NCI-H345 (cell line): ENCODE data around the gene TM9SF3.
A peak's percentile ranks its signal among the peaks of the same experiment; 100 is the strongest.

Experiments used
- DNase-seq: peaks from one replicate; lab custom pipeline; 2025; lab: John Stamatoyannopoulos, UW

Gene TM9SF3

DNA sequence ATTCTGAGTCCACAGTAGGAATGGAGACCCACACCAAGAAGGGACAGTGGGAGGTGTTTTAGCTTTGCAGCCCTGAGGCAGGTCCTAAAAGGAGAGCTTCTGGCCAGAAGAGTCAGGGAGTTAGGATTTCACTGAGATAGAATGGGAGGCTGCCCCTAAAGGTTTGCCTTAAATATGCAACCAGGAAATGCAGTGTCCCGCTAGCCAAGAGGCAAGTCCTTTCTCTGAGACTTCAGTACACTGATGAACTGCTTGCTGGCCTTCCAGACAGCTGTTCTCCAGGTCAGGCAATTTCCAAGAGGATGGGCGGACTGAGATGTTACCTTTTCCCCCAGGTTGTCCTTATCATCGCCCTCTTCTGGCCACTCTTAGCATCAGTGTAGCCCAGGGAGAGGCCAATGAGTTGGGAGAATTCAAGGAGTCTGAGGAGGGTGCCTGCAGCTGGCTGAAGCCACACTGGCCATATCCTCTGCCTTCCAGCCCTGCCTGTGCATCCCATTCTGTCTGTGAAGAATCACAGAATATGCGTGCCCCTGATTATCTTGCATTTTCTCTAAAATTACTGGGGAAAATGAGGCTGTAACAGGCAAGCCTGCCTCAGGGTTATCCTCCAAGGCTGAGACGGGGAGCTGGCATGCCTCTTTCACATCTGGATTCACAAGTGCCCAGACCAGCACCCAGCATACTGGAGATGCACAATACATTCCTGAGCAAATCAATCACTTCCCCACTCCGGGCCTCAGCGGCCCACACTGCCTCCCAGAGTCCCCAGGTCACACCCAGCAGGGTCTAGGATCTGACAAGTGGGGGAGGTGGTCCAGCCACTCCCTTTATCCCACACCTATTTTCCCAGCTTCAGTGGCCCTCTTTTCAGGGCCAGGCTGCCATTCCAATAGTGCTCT is 75.5 kb downstream of the TM9SF3 start:
- DNase-seq, result peak; percentile 45

DNA sequence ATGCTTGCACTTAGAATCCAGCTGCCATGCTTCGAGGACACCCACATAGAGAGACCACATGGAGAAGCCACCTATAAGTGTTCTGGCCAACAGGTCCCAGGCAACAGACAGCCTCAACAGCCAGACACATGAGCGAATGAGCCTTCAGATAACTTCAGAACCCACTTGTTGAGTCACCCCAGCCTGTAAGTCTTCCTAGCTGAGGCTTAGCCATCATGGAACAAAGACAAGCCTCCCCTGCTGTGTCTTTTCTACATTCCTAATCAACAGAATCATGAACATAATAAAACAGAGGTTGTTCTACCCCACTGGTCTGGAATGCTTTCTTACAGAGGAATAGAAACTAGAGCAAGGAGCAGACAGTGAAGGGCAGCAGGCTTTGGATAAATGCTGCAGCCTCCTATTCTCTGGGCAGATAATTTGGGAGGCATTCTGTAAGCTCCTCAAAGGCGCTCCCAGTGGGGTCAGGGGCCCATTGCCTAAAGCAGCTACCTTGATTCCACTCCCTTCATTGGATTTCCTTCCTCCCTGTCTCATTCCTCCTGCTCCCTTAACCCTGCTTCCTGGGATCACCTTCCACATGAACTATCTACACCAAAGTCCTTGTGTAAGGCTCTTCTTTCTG is 77.7 kb downstream of the TM9SF3 start:
- DNase-seq, result no peak

DNA sequence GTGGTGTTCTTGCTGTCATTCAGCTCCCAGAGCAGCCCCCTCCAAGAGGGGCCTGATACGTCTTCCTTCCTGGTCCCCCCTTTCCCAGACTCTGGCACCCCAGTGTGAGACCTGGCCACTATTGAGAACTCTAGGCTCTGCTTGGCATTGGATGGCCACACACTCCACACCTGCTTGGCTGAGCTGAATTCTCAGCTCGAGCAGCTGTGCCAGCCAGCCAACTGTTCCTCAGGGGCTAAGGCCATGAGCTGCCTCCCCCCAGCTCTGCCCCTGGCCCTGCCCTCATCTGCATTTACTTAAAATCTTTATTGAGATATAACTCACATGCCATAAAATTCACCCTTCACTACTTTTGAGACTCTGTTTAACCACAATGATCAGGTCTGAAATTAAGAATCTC is 79.8 kb downstream of the TM9SF3 start:
- no peak for DNase-seq

DNA sequence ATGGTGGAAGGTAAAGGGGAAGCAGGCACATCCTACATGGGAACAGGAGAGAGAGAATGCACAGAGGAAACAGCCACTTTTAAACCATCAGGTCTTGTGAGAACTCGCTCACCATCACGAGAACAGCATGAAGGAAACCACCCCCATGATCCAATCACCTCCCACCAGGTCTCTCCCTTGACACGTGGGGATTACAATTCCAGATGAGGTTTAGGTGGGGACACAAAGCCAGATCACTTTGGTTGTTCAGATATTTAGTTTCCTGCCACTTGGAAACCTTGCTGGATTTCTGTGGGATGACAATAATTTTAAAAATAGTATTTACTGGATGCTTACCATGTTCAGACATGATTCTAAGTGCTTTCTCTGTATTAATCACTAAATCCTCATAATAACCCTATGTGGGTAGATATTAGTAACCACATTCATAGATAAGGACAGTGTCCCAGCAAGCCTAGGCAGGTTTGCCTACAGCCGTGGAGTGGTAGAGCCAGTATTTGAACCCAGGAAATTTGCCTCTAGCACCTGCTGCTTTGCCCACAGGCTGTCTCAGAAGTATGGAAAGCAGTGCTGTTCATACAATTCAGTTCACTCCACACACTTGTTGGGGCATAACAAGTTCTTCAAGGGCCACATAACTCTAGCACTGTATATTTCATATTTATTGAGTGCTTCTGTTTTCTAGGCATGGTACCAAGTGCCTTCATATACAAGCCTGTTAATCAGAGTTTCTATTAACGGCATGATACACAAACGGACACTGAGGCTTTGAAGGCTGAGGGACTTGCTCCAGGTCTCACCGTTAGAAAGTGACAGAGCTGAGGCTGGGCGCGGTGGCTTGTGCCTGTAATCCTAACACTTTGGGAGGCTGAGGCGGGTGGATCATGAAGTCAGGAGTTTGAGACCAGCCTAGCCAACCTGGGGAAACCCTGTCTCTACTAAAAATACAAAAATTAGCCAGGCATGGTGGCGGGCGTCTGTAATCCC is 81.4 kb downstream of the TM9SF3 start:
- DNase-seq, result no peak

DNA sequence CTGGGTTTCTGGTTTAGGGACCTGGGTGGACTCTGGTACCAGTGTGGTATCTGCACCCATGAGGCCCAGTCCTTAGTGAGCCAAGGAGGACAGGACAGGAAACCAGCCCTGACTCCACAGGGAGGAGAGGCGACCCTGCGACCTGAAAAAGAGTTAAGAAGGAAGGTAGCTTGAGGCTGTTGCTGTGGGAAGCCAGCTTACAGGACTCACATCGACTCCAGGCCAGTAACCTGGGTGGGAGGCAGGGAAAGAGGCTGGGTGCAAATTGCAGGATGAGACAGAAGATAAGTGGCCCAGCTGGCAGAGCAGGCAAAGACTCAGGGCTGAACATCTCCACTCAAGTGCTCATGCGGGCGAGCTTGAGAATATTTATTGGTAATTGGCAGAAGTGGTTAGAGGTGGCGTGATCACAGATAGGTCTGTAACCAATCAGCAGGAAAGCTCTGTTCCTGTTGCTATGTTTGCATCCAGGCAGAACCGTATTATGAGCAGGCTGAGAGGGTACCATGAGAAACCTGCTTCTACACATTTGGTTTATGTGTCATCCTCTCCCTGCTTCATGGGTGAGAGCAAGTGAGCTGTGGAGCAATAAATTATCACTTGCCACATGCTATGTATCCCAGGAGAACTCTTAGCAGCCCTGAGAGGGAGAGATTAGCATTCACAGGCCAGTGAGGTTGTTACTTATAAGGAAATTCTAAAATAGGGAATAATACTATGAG is 84.1 kb downstream of the TM9SF3 start:
- peak; percentile 91 for DNase-seq

DNA sequence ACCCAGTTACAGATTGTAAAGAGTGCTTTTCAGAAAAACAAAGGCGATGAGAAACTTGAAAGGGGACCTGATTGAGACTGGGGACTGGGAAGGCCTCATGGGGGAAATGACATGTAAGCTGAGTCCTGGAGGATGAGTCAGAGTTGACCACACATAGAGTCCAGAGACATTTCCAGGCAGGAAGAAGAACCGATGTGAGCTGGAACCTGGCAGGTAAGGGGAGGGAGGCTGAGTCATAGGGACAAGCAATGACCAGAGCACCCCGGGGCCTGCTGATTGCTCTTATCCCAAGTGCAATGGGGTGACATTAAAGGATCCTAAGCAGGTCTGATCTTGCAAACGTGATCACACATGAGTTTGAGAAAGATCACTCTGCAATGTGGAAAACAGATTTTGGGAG is 84.8 kb downstream of the TM9SF3 start:
- no peak for DNase-seq

DNA sequence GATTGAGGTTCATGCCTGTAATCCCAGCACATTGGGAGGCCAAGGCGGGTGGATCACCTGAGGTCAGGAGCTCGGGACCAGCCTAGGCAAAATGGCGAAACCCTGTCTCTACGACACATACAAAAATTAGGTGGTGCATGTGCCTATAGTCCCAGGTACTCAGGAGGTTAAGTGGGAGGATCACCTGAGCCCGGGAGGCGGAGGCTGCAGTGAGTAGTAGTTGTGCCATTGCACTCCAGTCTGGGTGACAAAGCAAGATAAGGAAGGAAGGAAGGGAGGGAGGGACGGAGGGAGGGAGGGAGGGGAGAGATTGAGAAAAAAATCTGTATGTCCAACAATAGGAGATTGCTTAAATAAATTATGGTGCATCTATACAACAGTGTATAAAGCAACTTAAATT is 86.3 kb downstream of the TM9SF3 start:
- no peak for DNase-seq

DNA sequence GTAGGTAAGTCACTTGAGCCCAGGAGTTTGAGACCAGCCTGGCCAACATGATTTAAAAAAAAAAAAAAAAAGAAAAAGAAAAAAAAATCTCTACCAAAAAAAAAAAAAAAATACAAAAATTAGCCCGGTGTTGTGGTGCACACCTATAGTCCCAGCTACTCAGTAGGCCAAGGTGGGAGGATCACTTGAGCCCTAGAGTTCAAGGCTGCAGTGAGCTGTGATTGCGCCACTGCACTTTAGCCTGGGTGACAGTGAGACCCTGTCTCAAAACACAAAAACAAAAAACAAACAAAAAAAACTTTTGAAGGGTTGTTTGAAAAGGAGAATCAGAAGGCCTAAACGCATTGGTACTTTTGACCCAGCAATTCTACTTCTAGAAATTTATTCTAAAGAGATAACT is 86.8 kb downstream of the TM9SF3 start:
- DNase-seq, result no peak

DNA sequence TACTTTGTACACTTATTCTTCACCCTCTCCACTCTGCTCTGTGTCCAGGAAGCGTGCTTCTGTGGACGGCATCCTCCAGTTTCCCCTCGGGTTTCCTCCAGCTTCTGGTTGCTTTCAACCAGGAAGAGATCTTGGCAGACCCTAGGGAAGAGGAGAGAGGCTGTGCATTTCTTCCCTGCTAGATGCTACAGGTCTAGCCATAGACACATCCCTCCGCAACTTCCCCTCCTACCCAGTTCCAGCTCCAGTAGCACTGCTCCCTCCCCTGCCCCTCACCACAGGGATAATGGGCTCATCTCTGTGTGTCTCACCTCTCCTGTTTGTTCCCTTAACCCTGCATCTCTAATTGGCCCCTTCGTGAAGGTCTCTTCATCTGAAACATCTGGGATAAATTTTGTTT is 89.4 kb downstream of the TM9SF3 start:
- no peak for DNase-seq

DNA sequence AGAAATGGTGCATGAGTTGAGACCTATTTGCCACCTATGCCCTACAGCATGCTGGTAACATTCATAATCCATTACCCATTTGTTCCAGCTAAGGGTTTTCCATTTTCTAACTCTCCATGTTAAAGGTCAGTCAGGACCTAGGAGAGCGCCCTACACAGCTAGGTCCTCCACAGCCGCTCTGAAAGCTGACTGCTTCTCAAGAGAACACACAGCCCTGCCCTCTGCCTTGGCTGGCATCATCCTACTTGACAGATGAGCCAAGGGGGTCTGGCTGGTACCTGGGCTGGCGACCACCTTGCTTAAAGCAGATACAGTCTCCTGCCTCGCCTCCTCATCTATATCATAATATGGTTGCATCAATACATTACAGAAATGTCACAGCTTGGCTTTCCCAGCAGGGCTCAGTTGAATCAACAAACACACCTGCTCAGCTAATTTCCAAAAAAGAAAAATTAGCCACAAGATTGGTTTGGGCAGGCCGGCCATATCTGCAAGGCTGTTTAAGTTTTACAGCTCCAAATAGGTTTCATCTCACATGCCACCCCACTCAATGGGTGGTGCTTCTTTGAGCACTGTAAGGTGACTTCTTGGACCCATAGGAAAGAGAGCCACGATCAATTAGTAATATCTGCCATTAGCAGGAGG is 90.4 kb downstream of the TM9SF3 start:
- DNase-seq, result no peak

DNA sequence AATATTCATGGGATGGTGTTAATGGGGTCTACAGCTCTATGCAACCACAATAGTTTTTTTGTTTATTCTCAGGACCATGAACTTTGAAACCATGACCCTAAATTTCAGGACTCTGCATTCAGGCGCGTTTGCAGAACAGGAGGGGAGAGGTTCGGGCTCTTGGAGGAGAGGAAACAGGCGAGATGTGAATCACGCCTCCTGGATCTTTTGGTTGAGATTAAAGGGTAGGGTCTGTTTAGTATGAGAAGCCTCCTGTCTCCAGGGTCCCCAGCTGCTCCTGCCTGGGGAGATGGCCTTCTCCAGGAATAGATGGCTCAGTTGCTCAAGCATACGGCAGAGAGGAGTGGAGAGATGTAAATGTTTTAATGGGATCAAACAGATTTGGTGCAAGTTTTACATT is 91.3 kb downstream of the TM9SF3 start:
- DNase-seq, result no peak

DNA sequence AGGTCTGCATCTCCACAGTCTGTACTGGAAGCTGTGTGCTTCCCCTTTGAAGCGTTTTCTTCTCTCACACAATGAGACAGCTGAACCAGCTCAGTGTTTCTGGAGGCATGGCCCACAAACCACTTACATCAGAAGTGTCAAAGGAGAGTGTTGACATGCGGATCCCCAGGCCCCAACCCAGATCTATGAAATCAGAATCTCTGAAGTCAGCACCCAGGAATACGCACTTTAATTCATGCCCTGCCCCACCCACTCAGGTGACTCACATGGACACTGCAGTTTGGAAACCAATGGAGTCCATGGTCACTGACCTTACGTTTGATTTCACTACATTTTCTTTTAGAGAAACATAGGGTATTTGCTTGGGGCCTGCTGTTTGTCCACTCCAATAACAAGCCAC is 92.1 kb downstream of the TM9SF3 start:
- DNase-seq, result no peak

DNA sequence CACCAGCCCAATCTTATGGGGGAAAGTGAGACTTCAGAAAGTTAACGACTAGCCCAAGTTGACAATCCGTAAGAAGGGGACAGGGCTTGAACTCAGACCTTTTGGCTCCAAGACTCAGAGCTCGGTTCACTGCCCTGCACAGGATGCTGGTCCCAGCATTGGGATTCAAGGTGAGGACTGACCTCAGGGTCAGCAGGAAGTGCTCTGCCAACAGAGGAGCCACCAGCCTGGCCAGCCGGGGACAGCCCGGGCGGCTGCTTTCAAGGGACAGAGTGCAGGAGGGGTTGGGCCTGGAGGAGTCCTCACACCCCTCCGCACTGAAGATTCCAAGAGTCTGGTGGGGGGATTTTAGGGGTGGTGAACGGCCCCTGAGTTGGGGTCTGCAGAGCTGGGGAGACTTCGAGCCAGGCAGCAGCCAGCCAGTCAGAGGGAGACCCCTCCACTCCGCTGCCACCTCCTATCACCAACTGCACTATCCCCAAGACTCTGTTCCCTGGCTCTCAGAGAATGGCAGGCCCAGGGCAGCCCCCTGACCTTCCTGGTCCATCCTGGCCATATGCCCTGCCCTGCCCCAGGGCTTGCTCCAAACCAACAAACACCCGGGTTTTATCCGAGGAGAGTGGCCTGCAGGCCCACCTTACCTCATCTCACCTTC is 92.8 kb downstream of the TM9SF3 start:
- DNase-seq, result no peak

DNA sequence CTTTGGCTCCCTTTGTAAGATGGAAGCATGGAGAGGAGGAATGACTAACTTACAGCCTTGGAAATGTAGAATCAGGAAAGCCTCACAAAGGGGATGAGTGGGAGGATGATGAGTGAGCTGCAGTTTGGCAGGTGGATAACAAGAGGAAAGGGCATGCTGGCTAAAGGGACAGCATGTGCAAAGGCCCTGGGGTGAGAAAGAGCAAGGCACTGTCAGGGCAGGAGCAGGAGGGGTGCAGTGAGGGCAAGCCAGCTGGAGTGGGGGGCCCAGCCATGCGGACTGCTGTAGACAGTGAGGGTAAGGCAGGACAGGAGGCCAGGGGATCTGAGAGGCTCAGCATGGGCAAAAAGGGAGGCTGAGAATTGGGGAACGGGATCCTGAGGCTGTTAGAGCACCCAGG is 93.6 kb downstream of the TM9SF3 start:
- DNase-seq, result no peak

DNA sequence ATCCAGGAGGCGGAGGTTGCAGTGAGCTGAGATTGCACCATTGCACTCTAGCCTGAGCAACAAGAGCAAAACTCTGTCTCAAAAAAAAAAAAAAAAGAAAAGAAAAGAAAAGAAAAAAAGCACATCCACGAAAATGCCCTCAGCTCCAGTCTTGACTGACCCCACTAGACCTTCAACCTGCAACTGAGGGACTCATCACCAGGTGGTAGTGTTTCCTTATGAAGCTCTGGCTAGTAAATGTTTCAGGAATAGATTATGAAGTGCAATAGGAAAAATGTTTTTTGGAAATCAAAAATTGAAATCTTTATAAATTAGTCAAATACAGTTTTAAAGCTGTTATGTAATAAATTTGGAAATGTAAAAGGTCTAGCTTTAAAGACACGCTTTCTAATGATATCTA is 95.5 kb downstream of the TM9SF3 start:
- DNase-seq, result no peak

DNA sequence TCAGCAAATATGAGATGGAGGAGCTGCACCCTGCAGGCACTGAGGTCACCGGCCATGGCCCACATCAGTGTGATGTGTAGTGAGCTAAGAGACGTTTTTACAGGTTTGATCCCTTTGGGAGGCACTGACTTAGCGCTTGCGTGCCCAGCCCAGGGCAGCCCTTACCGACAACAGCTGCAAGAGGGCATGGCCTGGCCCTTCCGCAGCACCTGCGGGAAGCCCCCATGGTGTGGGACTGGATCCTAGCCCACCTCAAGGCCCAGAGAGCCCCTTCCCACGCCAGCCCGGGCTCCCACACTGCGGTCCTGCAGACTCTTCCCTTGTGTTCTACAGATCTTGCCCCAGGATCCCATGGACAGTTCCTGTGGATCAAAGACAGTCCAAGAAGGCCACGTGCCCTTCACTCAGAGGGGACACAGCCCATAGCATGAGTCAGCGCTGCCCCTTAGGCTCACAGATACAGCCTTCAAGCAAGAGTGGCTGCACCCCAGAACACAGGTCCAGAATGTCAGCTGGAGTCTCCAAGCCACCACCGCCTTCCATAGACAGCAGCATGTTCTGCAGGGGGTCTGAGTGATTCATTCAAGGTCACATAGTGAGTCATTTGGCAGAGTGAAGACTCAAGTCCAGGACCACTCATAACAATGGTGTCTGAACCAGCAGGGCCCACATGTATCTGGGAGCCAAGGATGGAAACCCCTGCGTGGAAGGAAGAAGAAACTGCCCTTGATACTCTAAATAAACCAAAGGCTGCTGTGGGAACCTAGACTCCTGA is 98.5 kb downstream of the TM9SF3 start:
- DNase-seq, result no peak

DNA sequence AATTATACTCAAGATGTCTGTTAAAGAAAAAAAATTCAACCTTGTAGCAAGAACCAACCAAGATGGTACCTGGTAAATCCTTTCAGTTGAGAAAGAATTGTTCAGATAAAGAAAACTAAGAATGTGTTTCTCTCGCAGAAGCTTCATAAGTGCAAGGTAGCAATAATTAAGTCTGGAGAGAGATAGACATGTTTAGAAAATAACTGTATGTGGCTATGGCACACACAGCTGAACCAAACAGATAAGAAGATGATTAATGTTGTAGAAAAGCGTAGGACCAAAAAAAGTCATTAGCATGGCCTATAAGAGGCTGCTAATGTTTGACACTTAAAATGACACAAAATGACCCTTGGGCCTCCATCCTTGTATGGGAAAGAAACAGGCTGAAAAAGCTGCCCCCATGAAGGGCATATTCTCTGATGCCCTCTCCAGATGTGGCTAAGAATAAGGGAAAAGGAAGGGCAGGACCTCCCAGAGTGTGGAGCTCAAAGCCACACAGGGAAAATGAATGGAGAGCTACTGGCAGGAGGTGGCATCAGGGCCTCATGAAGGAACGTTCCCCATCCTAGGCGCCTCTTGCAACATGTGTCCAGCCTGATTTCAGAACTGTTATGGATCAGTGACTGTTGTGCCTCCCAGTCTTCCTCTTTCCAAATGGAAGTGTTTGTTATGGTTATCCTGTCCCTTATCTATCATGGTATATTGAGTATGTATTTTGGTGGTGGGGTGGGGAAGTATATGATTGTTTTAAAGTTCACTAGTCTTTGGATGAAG is 103.8 kb downstream of the TM9SF3 start:
- no peak for DNase-seq

DNA sequence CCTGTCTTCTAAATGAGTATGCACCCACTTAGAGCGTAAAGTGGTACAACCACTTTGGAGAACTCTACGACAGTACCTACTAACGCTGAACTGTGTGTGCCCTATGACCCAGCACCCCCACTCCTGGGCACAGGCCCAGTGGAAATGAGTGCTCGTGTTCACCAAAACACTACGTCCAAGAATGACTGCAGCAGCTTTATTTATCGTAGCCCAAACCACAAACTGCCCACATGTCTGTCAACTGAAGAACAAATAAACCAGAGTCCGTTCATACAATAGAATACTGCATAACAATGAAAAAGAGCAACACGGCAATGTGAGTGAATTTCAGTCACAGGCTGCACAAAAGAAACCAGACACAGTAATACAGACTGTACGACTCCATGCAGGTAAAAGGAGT is 108.5 kb downstream of the TM9SF3 start:
- no peak for DNase-seq

DNA sequence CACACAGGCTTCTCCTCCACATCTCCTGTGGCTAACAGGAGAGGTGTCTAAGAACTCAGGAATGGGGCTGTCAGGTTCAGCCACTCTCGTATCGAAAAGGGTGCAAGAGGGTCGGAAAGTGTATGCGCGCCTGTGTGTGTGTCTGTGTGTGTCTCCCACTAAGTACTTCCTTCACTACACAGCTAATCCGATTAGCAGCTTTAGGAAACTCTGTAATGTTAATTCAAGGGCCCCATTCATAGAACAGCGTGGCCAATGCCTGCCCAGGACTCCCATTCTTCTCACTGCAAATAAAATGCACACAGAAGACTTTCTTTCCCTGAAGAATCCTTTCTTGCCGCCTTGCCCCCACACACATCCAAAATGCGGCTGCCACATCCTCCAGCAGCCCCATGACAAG is 112.9 kb downstream of the TM9SF3 start:
- DNase-seq, result no peak
